ENCODE data around the gene CCDC146. TPM values are rescaled to one million over a fixed set of nuclear protein-coding genes. Genes with fewer than 3 reads are reported as not detected.
"Not testable (repeated sequence)": the region's sequence is repeated elsewhere in the genome, so short reads cannot be mapped to it uniquely, and the experiment has no call there.

Gene CCDC146
- total and polyA plus RNA-seq, 10 of the 15 experiments (the other 5 are each of a cell fraction or from before 2014, with no cell fraction given): 0.28 to 5.3 (median 1.3) TPM

DNA sequence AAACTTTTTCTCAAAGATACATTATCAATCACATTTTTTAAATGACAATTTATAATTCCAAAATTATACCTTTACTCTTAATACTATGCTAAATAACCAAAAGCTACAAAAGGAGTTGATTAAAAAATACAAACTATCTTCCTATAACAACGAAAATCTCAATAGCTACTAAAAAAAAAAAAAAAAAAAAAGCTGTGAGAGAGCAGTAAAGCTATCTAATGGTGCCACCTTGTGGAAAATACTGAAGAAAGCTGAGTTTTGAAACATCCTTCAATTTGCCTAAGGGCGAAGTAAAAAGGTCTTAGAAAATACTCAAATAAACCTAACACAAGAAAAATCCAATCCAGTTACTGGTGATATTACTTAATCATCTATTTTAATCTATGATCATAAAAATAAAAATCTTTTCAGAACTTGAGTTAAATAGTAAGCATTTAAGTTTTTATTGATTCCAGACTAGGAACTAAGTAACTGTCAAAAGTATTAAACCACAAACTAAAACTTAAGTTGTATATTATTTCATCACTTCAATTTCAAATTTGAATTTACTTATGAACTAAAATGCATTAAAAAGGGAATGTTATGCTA, 9.6 kb upstream of the CCDC146 start:
- H3K36me3 ChIP-seq (ENCODE audit: control insufficient read depth in 2 of 2, insufficient read depth in 2 of 2, low read length in 1 of 2); H3K27me3 ChIP-seq (replicated peaks in 1 of 2; ENCODE audit: control insufficient read depth in 2 of 2, insufficient read depth in 2 of 2, low read length in 1 of 2); H2AFZ ChIP-seq (ENCODE audit: control insufficient read depth, low read depth, low read length); in situ Hi-C loops (cut with MboI); H3K4me3 ChIP-seq; H3K4me1 ChIP-seq (ENCODE audit: control insufficient read depth, insufficient read depth, low read length); H4K20me1 ChIP-seq (ENCODE audit: control insufficient read depth, insufficient read depth); H3K27ac ChIP-seq (ENCODE audit: control insufficient read depth, insufficient read depth); BruUV-seq (replicated peaks); DNase-seq (ENCODE audit: low read depth, low spot score); H3K9me3 ChIP-seq (replicated peaks; ENCODE audit: control insufficient read depth, insufficient read depth, low read length); intact Hi-C loops (cut with micrococcal nuclease; ENCODE audit: unreplicated experiment); H3K79me2 ChIP-seq (ENCODE audit: control insufficient read depth, insufficient read depth, low read length); H3K4me2 ChIP-seq (ENCODE audit: control insufficient read depth, insufficient read depth); H3K9ac ChIP-seq (ENCODE audit: control insufficient read depth, insufficient read depth, low read length): not testable (repeated sequence)
- CTCF ChIA-PET: interaction anchor here (0.6 to 2.0 kb wide), 4 partner anchors 9 to 221 kb away, joined by 3 to 17 read pairs (median 4); partner anchors contain the start of gene CCDC146
- peak in 1 of 3 experiments; percentile 18; a peak in 2 of 6 replicates for TF ChIP-seq CTCF (IDR thresholded peaks at IDR 0.05 in 2 of 3, conservative IDR thresholded peaks at IDR 0.05 in 1 of 3; ENCODE audit: control insufficient read depth in 2 of 3, extremely low read depth in 1 of 3, insufficient read depth in 1 of 3, low read depth in 3 of 3, low read length in 3 of 3)
- TF ChIP-seq ZNF384 (IDR thresholded peaks at IDR 0.05; ENCODE audit: borderline replicate concordance, low read depth, low read length): peak; percentile 88
- peak; percentile 32; the same call in 1 of the 2 replicates for TF ChIP-seq SMC3 (IDR thresholded peaks at IDR 0.05; ENCODE audit: borderline replicate concordance, low read length)
- TF ChIP-seq RAD21 (IDR thresholded peaks at IDR 0.05; ENCODE audit: insufficient read depth, low read depth, low read length): peak; percentile 25; the same call in 1 of the 2 replicates
- RAD21 ChIA-PET (ENCODE audit: unreplicated experiment): interaction anchor here (0.6 to 1.7 kb wide), 10 partner anchors 81 to 519 kb away, joined by 3 to 26 read pairs (median 4); partner anchors contain the start of gene FGL2
- 0% methylated on average over 1 of the region's 2 CpGs for WGBS (ENCODE audit: insufficient coverage, insufficient replicate concordance, low lambda C conversion rate, missing lambda C conversion rate)
- FAIRE-seq: peak; percentile 89
- peak; percentile 49; the same call in 2 of the 3 replicates for ATAC-seq
- SMC1A ChIA-PET (ENCODE audit: uncharacterized antibody, unreplicated experiment): interaction anchor here (1.0 to 1.4 kb wide), 2 partner anchors 134 to 219 kb away, joined by 7 read pairs; no protein-coding TSS in a partner anchor
- POLR2A ChIA-PET: interaction anchor here (0.6 to 1.0 kb wide), 2 partner anchors 135 to 1039 kb away, joined by 3 to 6 read pairs; no protein-coding TSS in a partner anchor

Data from GM12878 (cell line).